ENCODE results near the gene RAB11FIP4.

DNA sequence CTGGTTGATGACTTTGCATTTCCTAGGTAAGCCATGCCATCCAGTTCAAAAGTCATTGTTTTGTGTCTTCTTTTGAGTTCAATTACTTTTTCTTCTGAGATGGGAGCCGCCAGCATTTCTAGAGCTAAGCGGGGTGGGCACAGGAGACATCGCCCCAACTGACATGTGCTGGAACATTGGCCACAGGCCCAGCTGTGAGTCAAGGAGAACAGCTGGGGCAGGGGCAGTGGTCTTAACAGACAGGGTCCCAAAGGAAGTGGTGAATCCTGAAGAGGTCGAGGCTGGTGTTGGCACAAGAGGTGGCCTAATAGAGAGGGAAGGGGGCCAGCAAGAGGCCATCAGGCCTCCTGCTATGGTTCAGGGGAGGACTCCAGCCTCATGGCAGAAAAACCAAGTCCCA is 17.1 kb downstream of the RAB11FIP4 start:
- TF ChIP-seq, protein P1, sequence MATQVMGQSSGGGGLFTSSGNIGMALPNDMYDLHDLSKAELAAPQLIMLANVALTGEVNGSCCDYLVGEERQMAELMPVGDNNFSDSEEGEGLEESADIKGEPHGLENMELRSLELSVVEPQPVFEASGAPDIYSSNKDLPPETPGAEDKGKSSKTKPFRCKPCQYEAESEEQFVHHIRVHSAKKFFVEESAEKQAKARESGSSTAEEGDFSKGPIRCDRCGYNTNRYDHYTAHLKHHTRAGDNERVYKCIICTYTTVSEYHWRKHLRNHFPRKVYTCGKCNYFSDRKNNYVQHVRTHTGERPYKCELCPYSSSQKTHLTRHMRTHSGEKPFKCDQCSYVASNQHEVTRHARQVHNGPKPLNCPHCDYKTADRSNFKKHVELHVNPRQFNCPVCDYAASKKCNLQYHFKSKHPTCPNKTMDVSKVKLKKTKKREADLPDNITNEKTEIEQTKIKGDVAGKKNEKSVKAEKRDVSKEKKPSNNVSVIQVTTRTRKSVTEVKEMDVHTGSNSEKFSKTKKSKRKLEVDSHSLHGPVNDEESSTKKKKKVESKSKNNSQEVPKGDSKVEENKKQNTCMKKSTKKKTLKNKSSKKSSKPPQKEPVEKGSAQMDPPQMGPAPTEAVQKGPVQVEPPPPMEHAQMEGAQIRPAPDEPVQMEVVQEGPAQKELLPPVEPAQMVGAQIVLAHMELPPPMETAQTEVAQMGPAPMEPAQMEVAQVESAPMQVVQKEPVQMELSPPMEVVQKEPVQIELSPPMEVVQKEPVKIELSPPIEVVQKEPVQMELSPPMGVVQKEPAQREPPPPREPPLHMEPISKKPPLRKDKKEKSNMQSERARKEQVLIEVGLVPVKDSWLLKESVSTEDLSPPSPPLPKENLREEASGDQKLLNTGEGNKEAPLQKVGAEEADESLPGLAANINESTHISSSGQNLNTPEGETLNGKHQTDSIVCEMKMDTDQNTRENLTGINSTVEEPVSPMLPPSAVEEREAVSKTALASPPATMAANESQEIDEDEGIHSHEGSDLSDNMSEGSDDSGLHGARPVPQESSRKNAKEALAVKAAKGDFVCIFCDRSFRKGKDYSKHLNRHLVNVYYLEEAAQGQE (IDR thresholded peaks at IDR 0.05; ENCODE audit: insufficient read depth in 1 of 2, low read depth in 2 of 2, low read length in 2 of 2) = no peak
- TF ChIP-seq SIN3A (IDR thresholded peaks at IDR 0.05; ENCODE audit: borderline replicate concordance, insufficient read depth, low read length) = no peak

Measured in PFSK-1 (cell line).